Upper lobe of left lung (tissue), 4 donors: ENCODE measurements around the gene FCSK.

Experiments
- EP300 ChIP-seq, 4 donors: sonication (generic); formaldehyde crosslinking; IDR thresholded peaks; one replicate each; pipeline ENCODE4 v1.5.1; 2017; ENCODE audit warnings: antibody characterized with exemption in 4 of 4, control low read depth in 2 of 4
- POLR2A ChIP-seq, 4 donors: fragments of 450-650 bp; IDR thresholded peaks; one replicate each; pipeline ENCODE4 v1.5.1; 2016 to 2017; ENCODE audit warnings: antibody characterized with exemption in 4 of 4, mild to moderate bottlenecking in 2 of 4
- POLR2AphosphoS5 ChIP-seq, 2 donors: sonication (generic); formaldehyde crosslinking; IDR thresholded peaks; one replicate each; pipeline ENCODE4 v1.5.1; 2017; ENCODE audit warnings: antibody characterized with exemption in 2 of 2
- TF ChIP-seq, protein P1 (sequence below), 6 experiments: fragments of 450-650 bp in 4 of 6; fragments of 200-600 bp in 2 of 6; sonication (generic) in 2 of 6; IDR thresholded peaks; one replicate each; pipeline ENCODE4 v1.5.1; 2016 to 2019; ENCODE audit warnings: antibody characterized with exemption in 6 of 6

DNA sequence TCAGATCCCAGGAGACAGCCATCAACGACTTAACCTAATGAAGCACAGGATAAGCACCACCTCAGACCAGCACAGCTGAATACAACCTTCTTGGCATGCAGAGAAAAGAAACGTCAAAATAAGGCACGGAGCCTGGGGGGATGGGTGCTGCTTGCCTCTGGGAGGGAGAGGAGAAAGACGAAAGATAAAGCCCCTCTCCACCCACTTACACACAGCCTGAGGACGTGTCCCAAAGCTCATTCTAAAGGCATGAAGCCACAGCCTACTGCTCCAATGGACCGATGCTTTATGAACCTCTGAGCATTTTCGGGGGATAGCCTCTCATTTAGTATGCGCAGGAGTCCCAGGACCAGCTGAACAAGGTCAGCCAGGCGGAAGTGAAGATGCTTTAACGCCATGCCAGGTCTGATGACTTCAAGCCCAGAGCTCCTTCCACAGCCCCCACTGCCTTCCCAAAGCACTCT lies 46.6 kb upstream of the FCSK start:
- no peak for TF ChIP-seq POLR2A (IDR thresholded peaks at IDR 0.05)
- no peak for TF ChIP-seq EP300 (IDR thresholded peaks at IDR 0.05)
- TF ChIP-seq, protein P1, sequence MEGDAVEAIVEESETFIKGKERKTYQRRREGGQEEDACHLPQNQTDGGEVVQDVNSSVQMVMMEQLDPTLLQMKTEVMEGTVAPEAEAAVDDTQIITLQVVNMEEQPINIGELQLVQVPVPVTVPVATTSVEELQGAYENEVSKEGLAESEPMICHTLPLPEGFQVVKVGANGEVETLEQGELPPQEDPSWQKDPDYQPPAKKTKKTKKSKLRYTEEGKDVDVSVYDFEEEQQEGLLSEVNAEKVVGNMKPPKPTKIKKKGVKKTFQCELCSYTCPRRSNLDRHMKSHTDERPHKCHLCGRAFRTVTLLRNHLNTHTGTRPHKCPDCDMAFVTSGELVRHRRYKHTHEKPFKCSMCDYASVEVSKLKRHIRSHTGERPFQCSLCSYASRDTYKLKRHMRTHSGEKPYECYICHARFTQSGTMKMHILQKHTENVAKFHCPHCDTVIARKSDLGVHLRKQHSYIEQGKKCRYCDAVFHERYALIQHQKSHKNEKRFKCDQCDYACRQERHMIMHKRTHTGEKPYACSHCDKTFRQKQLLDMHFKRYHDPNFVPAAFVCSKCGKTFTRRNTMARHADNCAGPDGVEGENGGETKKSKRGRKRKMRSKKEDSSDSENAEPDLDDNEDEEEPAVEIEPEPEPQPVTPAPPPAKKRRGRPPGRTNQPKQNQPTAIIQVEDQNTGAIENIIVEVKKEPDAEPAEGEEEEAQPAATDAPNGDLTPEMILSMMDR (IDR thresholded peaks at IDR 0.05) = no peak
- no peak for TF ChIP-seq POLR2AphosphoS5 (IDR thresholded peaks at IDR 0.05)
